ENCODE data around the gene DMD. TPM values are rescaled to one million over a fixed set of nuclear protein-coding genes. Genes with fewer than 3 reads are reported as not detected.

DMD gene
- total RNA-seq, 3 donors from 2014 or later (not counting 1 experiment from before 2014, with no cell fraction given), result not detected

DNA sequence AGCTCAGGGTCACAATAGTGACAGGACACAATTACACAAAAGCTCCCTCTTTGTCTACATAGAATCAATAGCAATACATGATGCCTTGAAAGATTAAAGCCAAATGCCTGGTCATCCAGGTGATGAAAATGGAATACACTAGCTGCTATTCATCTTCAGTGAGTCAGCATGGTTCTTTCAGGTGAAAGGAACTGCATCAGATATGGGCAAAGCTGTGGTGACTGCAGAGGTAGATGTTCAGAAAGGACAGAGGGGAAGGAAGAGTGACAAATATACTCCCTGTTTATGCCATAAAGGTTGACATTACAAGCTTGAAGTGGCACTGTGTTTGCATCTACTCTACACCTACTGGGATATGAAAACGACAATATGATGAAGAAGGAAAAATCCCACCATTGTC is 2119.5 kb downstream of the DMD start:
- no peaks in the 10 kb centered on the region for H3K9me3 ChIP-seq (ENCODE audit: control insufficient read depth, insufficient read depth, low read length)
- DNase-seq (no peak), ATAC-seq (no peak)
- Mint-ChIP-seq H3K4me1 (no peaks in the 10 kb centered on the region), H3K9me3 (peaks cover 0 to 1% of the 10 kb centered on the region in 2 donors), H3K4me3 (no peak overlapping the region), H3K27ac (no peak overlapping the region), H3K36me3 (no peaks in the 10 kb centered on the region), H3K27me3 (ENCODE audit: low read depth in 2 of 2) (no peaks in the 10 kb centered on the region)
- H3K4me3 ChIP-seq (ENCODE audit: low read length), result no peak overlapping the region
- intact Hi-C loops (cut with micrococcal nuclease), result no loop called here
- H3K27ac ChIP-seq (ENCODE audit: low read length), result no peak overlapping the region
- TF ChIP-seq, protein P1, sequence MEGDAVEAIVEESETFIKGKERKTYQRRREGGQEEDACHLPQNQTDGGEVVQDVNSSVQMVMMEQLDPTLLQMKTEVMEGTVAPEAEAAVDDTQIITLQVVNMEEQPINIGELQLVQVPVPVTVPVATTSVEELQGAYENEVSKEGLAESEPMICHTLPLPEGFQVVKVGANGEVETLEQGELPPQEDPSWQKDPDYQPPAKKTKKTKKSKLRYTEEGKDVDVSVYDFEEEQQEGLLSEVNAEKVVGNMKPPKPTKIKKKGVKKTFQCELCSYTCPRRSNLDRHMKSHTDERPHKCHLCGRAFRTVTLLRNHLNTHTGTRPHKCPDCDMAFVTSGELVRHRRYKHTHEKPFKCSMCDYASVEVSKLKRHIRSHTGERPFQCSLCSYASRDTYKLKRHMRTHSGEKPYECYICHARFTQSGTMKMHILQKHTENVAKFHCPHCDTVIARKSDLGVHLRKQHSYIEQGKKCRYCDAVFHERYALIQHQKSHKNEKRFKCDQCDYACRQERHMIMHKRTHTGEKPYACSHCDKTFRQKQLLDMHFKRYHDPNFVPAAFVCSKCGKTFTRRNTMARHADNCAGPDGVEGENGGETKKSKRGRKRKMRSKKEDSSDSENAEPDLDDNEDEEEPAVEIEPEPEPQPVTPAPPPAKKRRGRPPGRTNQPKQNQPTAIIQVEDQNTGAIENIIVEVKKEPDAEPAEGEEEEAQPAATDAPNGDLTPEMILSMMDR (IDR thresholded peaks at IDR 0.05), result no peak
- no peaks in the 10 kb centered on the region for H3K4me1 ChIP-seq (ENCODE audit: control insufficient read depth, insufficient read depth, low read length)
- no peaks in the 10 kb centered on the region for H3K27me3 ChIP-seq (ENCODE audit: control insufficient read depth, insufficient read depth, low read length)
- no peaks in the 10 kb centered on the region for H3K36me3 ChIP-seq (ENCODE audit: control insufficient read depth, insufficient read depth, low read length)
- no CpG with 5 or more reads among the region's 1 CpG for WGBS (ENCODE audit: insufficient coverage)

DNA sequence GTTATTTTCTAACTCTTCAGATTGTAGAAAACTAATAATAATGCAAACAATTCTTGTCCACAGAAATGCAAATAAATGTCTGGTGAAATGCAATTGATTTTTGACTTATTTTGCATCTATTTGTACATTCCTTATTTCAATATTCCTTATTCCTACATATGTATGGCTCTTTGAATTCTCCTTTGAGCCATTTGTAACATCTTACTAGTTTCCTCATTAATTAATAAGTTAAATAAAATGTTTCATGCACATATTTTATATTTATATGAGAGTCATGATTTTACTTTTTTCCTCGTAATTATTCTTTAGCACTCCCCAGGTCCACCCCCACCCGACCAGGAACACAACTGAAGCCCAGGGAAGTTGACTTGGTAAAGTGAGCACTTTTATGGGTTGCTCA is 2136.8 kb downstream of the DMD start:
- no peak for ATAC-seq
- H3K4me3 Mint-ChIP-seq, result no peak overlapping the region
- no CpG with 5 or more reads among the region's 2 CpGs for WGBS (ENCODE audit: insufficient coverage)

DNA sequence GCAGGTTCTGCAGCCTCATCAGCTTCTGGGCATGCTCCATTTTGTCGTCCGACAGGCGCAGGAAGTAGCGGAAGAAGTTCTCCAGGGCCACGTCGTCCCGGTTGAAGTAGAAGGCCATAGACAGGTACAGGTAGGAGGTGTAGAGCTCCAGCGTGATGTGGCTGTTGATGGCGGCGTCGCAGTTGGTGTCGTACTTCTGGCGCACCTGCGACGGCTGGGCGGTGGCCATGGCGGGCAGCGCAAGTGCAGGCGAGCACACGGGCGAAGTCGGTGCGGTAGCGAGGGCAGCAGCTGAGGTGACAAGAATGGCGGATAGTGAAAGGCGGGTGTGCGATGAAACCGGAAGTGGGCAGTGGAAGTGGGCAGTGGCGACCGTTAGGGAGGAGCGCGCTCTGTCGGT is 2139.6 kb downstream of the DMD start, which contains the start of gene FTHL17:
FTHL17 (minus strand) TSS at position 317 of the 400 bp plus-strand sequence; CDS start at position 229, 88 bp downstream.
- 98% methylated on average over 28 of the region's 33 CpGs for WGBS (ENCODE audit: insufficient coverage)
- H3K27me3 ChIP-seq (ENCODE audit: control insufficient read depth, insufficient read depth, low read length), result no peaks in the 10 kb centered on the region
- H3K27ac ChIP-seq (ENCODE audit: low read length), result no peak within 1 kb of the TSS
- no peaks in the 10 kb centered on the region for H3K36me3 ChIP-seq (ENCODE audit: control insufficient read depth, insufficient read depth, low read length)
- TF ChIP-seq, protein P1 (IDR thresholded peaks at IDR 0.05), result no peak
- H3K4me1 ChIP-seq (ENCODE audit: control insufficient read depth, insufficient read depth, low read length), result no peaks in the 10 kb centered on the region
- H3K4me3 ChIP-seq (ENCODE audit: low read length), result no peak within 1 kb of the TSS
- no peaks in the 10 kb centered on the region for H3K9me3 ChIP-seq (ENCODE audit: control insufficient read depth, insufficient read depth, low read length)
- DNase-seq, result no peak
- intact Hi-C loops (cut with micrococcal nuclease), result no loop called here
- no peaks in the 10 kb centered on the region for H3K27me3 Mint-ChIP-seq (ENCODE audit: low read depth in 2 of 2)
- no peak within 1 kb of the TSS for H3K27ac Mint-ChIP-seq
- no peaks in the 10 kb centered on the region for H3K36me3 Mint-ChIP-seq
- H3K4me3 Mint-ChIP-seq, result no peak within 1 kb of the TSS
- no peaks in the 10 kb centered on the region for H3K4me1 Mint-ChIP-seq
- peaks cover 6 to 7% of the 10 kb centered on the region in 2 donors for H3K9me3 Mint-ChIP-seq
- ATAC-seq, result no peak

More for the DNA sequence above, 2136.8 kb downstream of the DMD start:
- Histone ChIP-seq H3K36me3 (ENCODE audit: control insufficient read depth, insufficient read depth, low read length) (no peaks in the 10 kb centered on the region), H3K9me3 (ENCODE audit: control insufficient read depth, insufficient read depth, low read length) (no peaks in the 10 kb centered on the region), H3K27me3 (ENCODE audit: control insufficient read depth, insufficient read depth, low read length) (no peaks in the 10 kb centered on the region), H3K4me1 (ENCODE audit: control insufficient read depth, insufficient read depth, low read length) (no peaks in the 10 kb centered on the region), H3K27ac (ENCODE audit: low read length) (no peak overlapping the region), H3K4me3 (ENCODE audit: low read length) (no peak overlapping the region)
- no peak for DNase-seq
- no peak overlapping the region for H3K27ac Mint-ChIP-seq
- H3K36me3 Mint-ChIP-seq, result no peaks in the 10 kb centered on the region
- peaks cover 6 to 7% of the 10 kb centered on the region in 2 donors for H3K9me3 Mint-ChIP-seq
- TF ChIP-seq, protein P1 (IDR thresholded peaks at IDR 0.05), result no peak
- no peaks in the 10 kb centered on the region for H3K4me1 Mint-ChIP-seq
- intact Hi-C loops (cut with micrococcal nuclease), result no loop called here
- H3K27me3 Mint-ChIP-seq (ENCODE audit: low read depth in 2 of 2), result no peaks in the 10 kb centered on the region

DNA sequence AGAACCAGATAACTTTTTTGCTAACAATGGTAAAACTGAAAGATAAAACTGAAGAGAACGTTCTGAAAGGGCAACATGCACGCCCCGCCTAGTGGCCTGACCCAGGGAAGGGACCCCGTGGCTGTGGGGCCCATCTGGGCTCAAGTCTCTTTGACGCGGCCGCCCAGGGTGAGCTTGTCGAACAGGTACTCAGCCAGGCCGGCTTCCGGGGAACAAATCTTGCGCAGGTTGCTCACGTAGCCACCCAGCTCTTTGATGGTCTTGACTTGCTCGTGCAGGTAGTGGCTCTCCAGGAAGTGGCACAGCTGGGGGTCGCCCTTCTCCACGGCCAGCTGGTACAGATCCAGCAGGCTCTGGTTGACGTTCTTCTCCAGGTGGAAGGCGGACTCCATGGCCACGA is 2140.1 kb downstream of the DMD start:
- H3K27me3 ChIP-seq (ENCODE audit: control insufficient read depth, insufficient read depth, low read length), result no peaks in the 10 kb centered on the region
- no peak overlapping the region for H3K4me3 Mint-ChIP-seq
- H3K9me3 ChIP-seq (ENCODE audit: control insufficient read depth, insufficient read depth, low read length), result no peaks in the 10 kb centered on the region
- no peaks in the 10 kb centered on the region for H3K27me3 Mint-ChIP-seq (ENCODE audit: low read depth in 2 of 2)
- peaks cover 6 to 7% of the 10 kb centered on the region in 2 donors for H3K9me3 Mint-ChIP-seq
- H3K4me1 ChIP-seq (ENCODE audit: control insufficient read depth, insufficient read depth, low read length), result no peaks in the 10 kb centered on the region
- H3K36me3 ChIP-seq (ENCODE audit: control insufficient read depth, insufficient read depth, low read length), result no peaks in the 10 kb centered on the region
- WGBS (ENCODE audit: insufficient coverage), result 93% methylated on average over 18 of the region's 18 CpGs
- intact Hi-C loops (cut with micrococcal nuclease), result no loop called here
- ATAC-seq (no peak), DNase-seq (no peak)
- no peak overlapping the region for H3K27ac Mint-ChIP-seq
- H3K27ac ChIP-seq (ENCODE audit: low read length), result no peak overlapping the region
- no peaks in the 10 kb centered on the region for H3K36me3 Mint-ChIP-seq
- H3K4me1 Mint-ChIP-seq, result no peaks in the 10 kb centered on the region
- H3K4me3 ChIP-seq (ENCODE audit: low read length), result no peak overlapping the region
- TF ChIP-seq, protein P1 (IDR thresholded peaks at IDR 0.05), result no peak

Measured in natural killer cell (primary cell).